Lower lobe of right lung (tissue), 2 donors: ENCODE data around the gene CCDC142. TPM values are rescaled to one million over a fixed set of nuclear protein-coding genes. Genes with fewer than 3 reads are reported as not detected.

Source experiments
- ATAC-seq, 2 donors: fragments of 200-7000 bp; cut with Tn5 transposase; one replicate each; pipeline ENCODE4 v1.9.1; 2020 to 2022; ENCODE audit warnings: mild to moderate bottlenecking in 2 of 2, moderate library complexity in 2 of 2
- DNase-seq: peaks from one replicate; pipeline ENCODE4 v3.0.0-alpha.2; 2020
- H3K27ac ChIP-seq: fragments of 200-600 bp; one replicate; pipeline ENCODE4 v1.8.0; 2022
- H3K27me3 ChIP-seq: fragments of 200-600 bp; one replicate; pipeline ENCODE4 v1.8.0; 2022; ENCODE audit warnings: low read depth
- H3K36me3 ChIP-seq: fragments of 200-600 bp; one replicate; pipeline ENCODE4 v1.8.0; 2022; ENCODE audit warnings: mild to moderate bottlenecking
- H3K4me1 ChIP-seq: fragments of 200-600 bp; one replicate; pipeline ENCODE4 v1.8.0; 2022
- H3K4me3 ChIP-seq: fragments of 200-600 bp; one replicate; pipeline ENCODE4 v1.8.0; 2022; ENCODE audit warnings: mild to moderate bottlenecking
- H3K9me3 ChIP-seq: fragments of 200-600 bp; one replicate; pipeline ENCODE4 v1.8.0; 2022
- CTCF ChIP-seq: fragments of 200-600 bp; IDR thresholded peaks from one replicate; pipeline ENCODE4 v1.8.0; 2022; ENCODE audit warnings: antibody characterized with exemption, mild to moderate bottlenecking
- intact Hi-C: fragments of 100-400 bp; cut with DNase I; formaldehyde crosslinking; loops from one replicate; pipeline ENCODE4 v1.11.0; 2022
- total RNA-seq: library from RNA; stranded (reverse); fragmentation: NEBNext Ultra II Directional; extraction: Animal tissue kit (Norgen Biotek cat#: 25700); gene quantifications from one replicate; pipeline ENCODE4 v1.2.1, GENCODE V29; 2021
- donor health status: DM: no; HTN: yes; CAD: no; lungs with severe emphysema.

CCDC142 gene
- total RNA-seq, 1 donor from 2014 or later, result 20.2 TPM

- TF ChIP-seq CTCF, result no peak
- Histone ChIP-seq H3K27me3 (peaks cover 21% of the 10 kb centered on the region), H3K4me1 (peaks cover 54% of the 10 kb centered on the region), H3K36me3 (peaks cover 16% of the 10 kb centered on the region), H3K27ac (no peak overlapping the region), H3K4me3 (peak overlapping the region; percentile 77), H3K9me3 (no peaks in the 10 kb centered on the region)
- ATAC-seq (no peak), DNase-seq (no peak)
- intact Hi-C loops, result no loop called here
Measured at GRCh38 chr2:74505448-74506246, 22.8 kb upstream of the CCDC142 start.

GRCh38 chr2:74504591-74504990 is 21.8 kb upstream of the CCDC142 start:
- ATAC-seq (no peak), DNase-seq (no peak)
- TF ChIP-seq CTCF, result no peak
- Histone ChIP-seq H3K27me3 (peaks cover 22% of the 10 kb centered on the region), H3K9me3 (no peaks in the 10 kb centered on the region), H3K36me3 (peaks cover 16% of the 10 kb centered on the region), H3K4me3 (no peak overlapping the region), H3K27ac (no peak overlapping the region), H3K4me1 (peaks cover 57% of the 10 kb centered on the region)
- intact Hi-C loops, result no loop called here

- peak overlapping the region; percentile 68 for H3K4me3 ChIP-seq
- ATAC-seq (no peak), DNase-seq (no peak)
- no peaks in the 10 kb centered on the region for H3K9me3 ChIP-seq
- peaks cover 29% of the 10 kb centered on the region for H3K27me3 ChIP-seq
- TF ChIP-seq CTCF, result no peak
- H3K36me3 ChIP-seq, result peaks cover 16% of the 10 kb centered on the region
- intact Hi-C loops, result no loop called here
- H3K4me1 ChIP-seq, result peaks cover 65% of the 10 kb centered on the region
- H3K27ac ChIP-seq, result peak overlapping the region; percentile 85
Measured at GRCh38 chr2:74503506-74504475, 21.0 kb upstream of the CCDC142 start.

- ATAC-seq (peak; percentile 66 to 70), DNase-seq (peak; percentile 87)
- Histone ChIP-seq H3K36me3 (peaks cover 16% of the 10 kb centered on the region), H3K4me1 (peaks cover 68% of the 10 kb centered on the region), H3K9me3 (no peaks in the 10 kb centered on the region), H3K4me3 (peak overlapping the region; percentile 68), H3K27me3 (peaks cover 38% of the 10 kb centered on the region), H3K27ac (peak overlapping the region; percentile 85)
- TF ChIP-seq CTCF, result peak; percentile 24
- intact Hi-C loops, result no loop called here
Measured at GRCh38 chr2:74502720-74503505, 20.1 kb upstream of the CCDC142 start.
